ENCODE results near the gene TSPAN12.

DNA sequence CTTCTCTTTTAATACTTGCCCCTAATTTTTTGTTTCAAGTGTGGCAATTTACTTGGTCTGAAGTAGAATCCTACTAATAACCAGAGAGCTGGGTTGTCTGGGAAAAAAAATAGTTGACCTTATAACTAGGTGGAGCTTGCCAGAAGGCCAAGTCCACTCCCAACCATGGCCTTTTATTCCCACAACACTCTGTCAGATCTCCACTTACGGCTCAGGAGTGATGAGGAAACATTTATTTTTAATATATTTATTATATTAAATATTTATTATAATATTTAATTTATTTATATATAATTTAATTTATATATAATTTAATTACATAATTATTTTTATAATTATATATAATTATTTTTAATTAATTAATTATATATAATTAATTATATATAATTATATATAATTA, 58.8 kb downstream of the TSPAN12 start:
- TF ChIP-seq POLR2A (IDR thresholded peaks at IDR 0.05) (no peak), EP300 (IDR thresholded peaks at IDR 0.05) (no peak)
- TF ChIP-seq, protein P1, sequence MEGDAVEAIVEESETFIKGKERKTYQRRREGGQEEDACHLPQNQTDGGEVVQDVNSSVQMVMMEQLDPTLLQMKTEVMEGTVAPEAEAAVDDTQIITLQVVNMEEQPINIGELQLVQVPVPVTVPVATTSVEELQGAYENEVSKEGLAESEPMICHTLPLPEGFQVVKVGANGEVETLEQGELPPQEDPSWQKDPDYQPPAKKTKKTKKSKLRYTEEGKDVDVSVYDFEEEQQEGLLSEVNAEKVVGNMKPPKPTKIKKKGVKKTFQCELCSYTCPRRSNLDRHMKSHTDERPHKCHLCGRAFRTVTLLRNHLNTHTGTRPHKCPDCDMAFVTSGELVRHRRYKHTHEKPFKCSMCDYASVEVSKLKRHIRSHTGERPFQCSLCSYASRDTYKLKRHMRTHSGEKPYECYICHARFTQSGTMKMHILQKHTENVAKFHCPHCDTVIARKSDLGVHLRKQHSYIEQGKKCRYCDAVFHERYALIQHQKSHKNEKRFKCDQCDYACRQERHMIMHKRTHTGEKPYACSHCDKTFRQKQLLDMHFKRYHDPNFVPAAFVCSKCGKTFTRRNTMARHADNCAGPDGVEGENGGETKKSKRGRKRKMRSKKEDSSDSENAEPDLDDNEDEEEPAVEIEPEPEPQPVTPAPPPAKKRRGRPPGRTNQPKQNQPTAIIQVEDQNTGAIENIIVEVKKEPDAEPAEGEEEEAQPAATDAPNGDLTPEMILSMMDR (IDR thresholded peaks at IDR 0.05): no peak
